ENCODE measurements around the gene LGR4. TPM values are rescaled to one million over a fixed set of nuclear protein-coding genes. Genes with fewer than 3 reads are reported as not detected.

LGR4 gene
- total RNA-seq, 4 donors from 2014 or later, result 26.5 to 51.3 (median 31.9) TPM

GRCh38 chr11:27361649-27362431 lies 110.8 kb downstream of the LGR4 start:
- no peak for TF ChIP-seq CTCF (IDR thresholded peaks at IDR 0.05)
- TF ChIP-seq POLR2A (IDR thresholded peaks at IDR 0.05), result no peak
- TF ChIP-seq EP300 (IDR thresholded peaks at IDR 0.05), result no peak
- DNase-seq (ENCODE audit: low spot score in 2 of 2), result no peak
- Histone ChIP-seq H3K27ac (no peak overlapping the region), H3K36me3 (no peaks in the 10 kb centered on the region), H3K4me3 (peak overlapping the region in 1 of 4 donors; percentile 81), H3K27me3 (no peaks in the 10 kb centered on the region), H3K9me3 (no peaks in the 10 kb centered on the region), H3K4me1 (peaks cover 0 to 18% (median 7%) of the 10 kb centered on the region in 4 donors)
- WGBS, 2 donors, result 63 to 75% methylated on average over 8 of the region's 8 CpGs

GRCh38 chr11:27358296-27358695 lies 114.3 kb downstream of the LGR4 start:
- DNase-seq (ENCODE audit: low spot score in 2 of 2), result no peak
- H3K36me3 ChIP-seq, result no peaks in the 10 kb centered on the region
- H3K4me1 ChIP-seq, result peaks cover 0 to 12% (median 4%) of the 10 kb centered on the region in 4 donors
- TF ChIP-seq CTCF (IDR thresholded peaks at IDR 0.05) (no peak), EP300 (IDR thresholded peaks at IDR 0.05) (no peak)
- H3K9me3 ChIP-seq, result no peaks in the 10 kb centered on the region
- H3K27ac ChIP-seq, result no peak overlapping the region
- WGBS, 2 donors, result 83 to 93% methylated on average over 1 of the region's 1 CpG
- H3K27me3 ChIP-seq, result no peaks in the 10 kb centered on the region
- H3K4me3 ChIP-seq, result no peak overlapping the region

GRCh38 chr11:27357250-27357649 lies 115.3 kb downstream of the LGR4 start:
- no peaks in the 10 kb centered on the region for H3K9me3 ChIP-seq
- H3K36me3 ChIP-seq, result no peaks in the 10 kb centered on the region
- H3K4me3 ChIP-seq, result no peak overlapping the region
- H3K27ac ChIP-seq, result no peak overlapping the region
- TF ChIP-seq EP300 (IDR thresholded peaks at IDR 0.05), result no peak
- H3K27me3 ChIP-seq, result no peaks in the 10 kb centered on the region
- DNase-seq (ENCODE audit: low spot score in 2 of 2), result no peak
- 84 to 93% methylated on average over 4 of the region's 4 CpGs for WGBS, 2 donors
- peaks cover 0 to 7% (median 1%) of the 10 kb centered on the region in 4 donors for H3K4me1 ChIP-seq

- no peak for DNase-seq (ENCODE audit: low spot score in 2 of 2)
- no peak for TF ChIP-seq POLR2A (IDR thresholded peaks at IDR 0.05)
- TF ChIP-seq EP300 (IDR thresholded peaks at IDR 0.05), result no peak
- peaks cover 0 to 2% (median 0%) of the 10 kb centered on the region in 4 donors for H3K4me1 ChIP-seq
Measured at GRCh38 chr11:27356624-27357222, 115.9 kb downstream of the LGR4 start.

GRCh38 chr11:27355575-27356104 lies 117.0 kb downstream of the LGR4 start:
- Histone ChIP-seq H3K9me3 (no peaks in the 10 kb centered on the region), H3K27me3 (no peaks in the 10 kb centered on the region), H3K4me1 (peaks cover 0 to 5% (median 0%) of the 10 kb centered on the region in 4 donors), H3K4me3 (no peak overlapping the region), H3K36me3 (no peaks in the 10 kb centered on the region), H3K27ac (no peak overlapping the region)
- TF ChIP-seq EP300 (IDR thresholded peaks at IDR 0.05) (no peak), POLR2A (IDR thresholded peaks at IDR 0.05) (no peak), CTCF (IDR thresholded peaks at IDR 0.05) (no peak)
- no peak for DNase-seq (ENCODE audit: low spot score in 2 of 2)
- 70 to 71% methylated on average over 3 of the region's 3 CpGs for WGBS, 2 donors

More at GRCh38 chr11:27356624-27357222, 115.9 kb downstream of the LGR4 start:
- Histone ChIP-seq H3K4me3 (no peak overlapping the region), H3K9me3 (no peaks in the 10 kb centered on the region), H3K36me3 (no peaks in the 10 kb centered on the region), H3K27ac (no peak overlapping the region), H3K27me3 (no peaks in the 10 kb centered on the region)
- 82 to 89% methylated on average over 5 of the region's 5 CpGs for WGBS, 2 donors

Measured in tibial nerve (tissue), 4 donors.